Heart right ventricle (tissue), 16 donors: ENCODE measurements around the gene DLL4. TPM values are rescaled to one million over a fixed set of nuclear protein-coding genes. Genes with fewer than 3 reads are reported as not detected.

ENCODE experiments used
- ATAC-seq, 8 donors: fragments of 200-7000 bp; cut with Tn5 transposase; one replicate each; pipeline ENCODE4 v1.9.1; 2020; ENCODE audit warnings: mild to moderate bottlenecking in 8 of 8, moderate library complexity in 8 of 8, moderate number of reproducible peaks in 1 of 8
- DNase-seq, 2 donors: peaks; one replicate each; pipeline ENCODE4 v3.0.0-alpha.2; 2020
- H3K27ac ChIP-seq, 10 donors: fragments of 200-600 bp; sonication (generic) in 2 of 10; one replicate each; pipeline versions ENCODE4 v1.5.0 to v1.8.0; 2020 to 2022; ENCODE audit warnings: mild to moderate bottlenecking in 3 of 10
- H3K27me3 ChIP-seq, 7 donors: fragments of 200-600 bp; one replicate each; pipeline ENCODE4 v1.8.0; 2021 to 2022; ENCODE audit warnings: mild to moderate bottlenecking in 2 of 7
- H3K36me3 ChIP-seq, 9 donors: fragments of 200-600 bp; sonication (generic) in 1 of 9; one replicate each; pipeline versions ENCODE4 v1.5.0 to v1.8.0; 2020 to 2022; ENCODE audit warnings: mild to moderate bottlenecking in 2 of 9
- H3K4me1 ChIP-seq, 9 donors: fragments of 200-600 bp; sonication (generic) in 1 of 9; one replicate each; pipeline versions ENCODE4 v1.5.0 to v1.8.0; 2020 to 2022; ENCODE audit warnings: mild to moderate bottlenecking in 4 of 9
- H3K4me3 ChIP-seq, 10 donors: fragments of 200-600 bp; sonication (generic) in 2 of 10; one replicate each; pipeline versions ENCODE4 v1.5.0 to v1.8.0; 2020 to 2022; ENCODE audit warnings: mild to moderate bottlenecking in 7 of 10, moderate library complexity in 2 of 10
- H3K9me3 ChIP-seq, 11 donors: fragments of 200-600 bp in 10 of 11; sonication (generic) in 2 of 11; one replicate each; pipeline versions ENCODE4 v1.5.0 to v1.8.0; 2013 to 2022; ENCODE audit warnings: mild to moderate bottlenecking in 2 of 11, control low read depth in 1 of 11, moderate library complexity in 1 of 11
- CTCF ChIP-seq, 9 donors: fragments of 200-600 bp; sonication (generic) in 2 of 9; IDR thresholded peaks; one replicate each; pipeline versions ENCODE4 v1.5.0 to v1.8.0; 2021 to 2022; ENCODE audit warnings: antibody characterized with exemption in 9 of 9, mild to moderate bottlenecking in 5 of 9, moderate library complexity in 1 of 9
- WGBS, 2 donors: extraction: QIAGEN DNeasy Blood & Tissue Kit; methylation state at CpG; one replicate each; pipeline ENCODE4 v1.1.7; 2013; ENCODE audit warnings: inconsistent platforms in 1 of 2; 5-methylcytosine and 5-hydroxymethylcytosine counted together
- intact Hi-C, 10 donors: fragments of 100-400 bp; cut with DNase I; formaldehyde crosslinking; loops; one replicate each; pipeline versions ENCODE4 v1.11.1 to v1.14.2; 2022
- polyA plus RNA-seq, 2 donors: library from polyadenylated mRNA; stranded (reverse); fragments of 200-250 nt; gene quantifications; one replicate each; pipeline ENCODE4 v1.2.3, GENCODE V29; 2013
- total RNA-seq, 10 donors: library from RNA; stranded (reverse); fragmentation: NEBNext Ultra II Directional in 3 of 10; extraction: Animal tissue kit (Norgen Biotek cat#: 25700) in 3 of 10; gene quantifications; one replicate each; pipeline versions ENCODE4 v1.2.1 to v1.2.4, GENCODE V29; 2021 to 2023
- donor health status: Arrhythmogenic right ventricular cardiomyopathy.
- donor health status: ischemic (EF 13 %, LVEDD 7.1; RV severe dilation, severe dysfunction).
- donor health status: healthy with polysubstance abuse.
- donor health status: DM: no; HTN: yes; CAD: no.
- donor health status: DM: no; HTN: no; CAD: no.
- donor health status: ischemic (EF 25% LVEDD 6.9; RV normal size, moderate dysfunction).
- donor health status: ischemic (EF 25% LVEDD 5.7; RV mildly dilated, moderate dysfunction).
- donor health status: healthy.
- donor health status: DM: yes; HTN: yes; CAD: no.
- donor health status: Ischemic cardiomyopathy.
- donor health status: ischemic (EF 35%, LVEDD 5.7; RV mildly dilated, moderate dysfunction).
- donor health status: nonischemic (EF 11% LVEDD 7.7; RV severe dilation, severe dysfunction).
- donor health status: DM: yes; HTN: yes; CAD: no.
- donor health status: PGD.
- donor health status: ischemic (EF 29% LVEDD 5.4; RV normal size, mild dysfunction).
- donor health status: nonischemic (EF 23%, LVEDD 6.1; RV moderate dilation, normal function).

The DLL4 gene
- total and polyA plus RNA-seq, 12 donors = 6.5 to 24.8 (median 14.0) TPM

GRCh38 chr15:40937762-40938535 is 8.8 kb downstream of the DLL4 start:
- Histone ChIP-seq H3K36me3 (peaks cover 0 to 58% (median 14%) of the 10 kb centered on the region in 9 donors), H3K27ac (peak overlapping the region; percentile 53 to 96 (median 90)), H3K4me3 (peak overlapping the region in 7 of 10 donors; percentile 11 to 96 (median 77)), H3K4me1 (peaks cover 14 to 96% (median 72%) of the 10 kb centered on the region in 9 donors), H3K9me3 (no peaks in the 10 kb centered on the region), H3K27me3 (peaks cover 0 to 4% (median 0%) of the 10 kb centered on the region in 7 donors)
- ATAC-seq (peak in 3 of 8 donors; percentile 13 to 32 (median 15)), DNase-seq (peak in 1 of 2 donors; percentile 13)
- WGBS, 2 donors = 59% methylated on average over 19 of the region's 19 CpGs
- intact Hi-C loops = no loop called here
- TF ChIP-seq CTCF (IDR thresholded peaks at IDR 0.05) = peak in 8 of 9 donors; percentile 23 to 51 (median 35)

DNA sequence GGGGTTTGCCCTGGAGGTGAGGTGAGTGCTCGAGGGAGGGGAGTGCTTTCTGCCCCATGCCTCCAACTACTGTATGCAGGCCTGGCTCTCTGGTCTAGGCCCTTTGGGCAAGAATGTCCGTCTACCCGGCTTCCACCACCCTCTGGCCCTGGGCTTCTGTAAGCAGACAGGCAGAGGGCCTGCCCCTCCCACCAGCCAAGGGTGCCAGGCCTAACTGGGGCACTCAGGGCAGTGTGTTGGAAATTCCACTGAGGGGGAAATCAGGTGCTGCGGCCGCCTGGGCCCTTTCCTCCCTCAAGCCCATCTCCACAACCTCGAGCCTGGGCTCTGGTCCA is 9.4 kb downstream of the DLL4 start:
- intact Hi-C loops = no loop called here
- H3K4me3 ChIP-seq = peak overlapping the region in 6 of 10 donors; percentile 66 to 96 (median 82)
- peaks cover 14 to 95% (median 70%) of the 10 kb centered on the region in 9 donors for H3K4me1 ChIP-seq
- H3K36me3 ChIP-seq = peaks cover 0 to 53% (median 14%) of the 10 kb centered on the region in 9 donors
- no peak for TF ChIP-seq CTCF (IDR thresholded peaks at IDR 0.05)
- DNase-seq (peak in 1 of 2 donors; percentile 16), ATAC-seq (no peak)
- H3K27me3 ChIP-seq = no peaks in the 10 kb centered on the region
- WGBS, 2 donors = 85 to 90% methylated on average over 6 of the region's 6 CpGs
- peak overlapping the region; percentile 4 to 96 (median 90) for H3K27ac ChIP-seq
- no peaks in the 10 kb centered on the region for H3K9me3 ChIP-seq

- TF ChIP-seq CTCF (IDR thresholded peaks at IDR 0.05) = no peak
- Histone ChIP-seq H3K36me3 (peaks cover 0 to 39% (median 9%) of the 10 kb centered on the region in 9 donors), H3K4me3 (peak overlapping the region in 8 of 10 donors; percentile 46 to 96 (median 63)), H3K27ac (peak overlapping the region; percentile 86 to 96 (median 93)), H3K4me1 (peaks cover 14 to 77% (median 63%) of the 10 kb centered on the region in 9 donors), H3K27me3 (no peaks in the 10 kb centered on the region), H3K9me3 (no peaks in the 10 kb centered on the region)
- ATAC-seq (peak; percentile 4 to 73 (median 52)), DNase-seq (peak; percentile 49 to 76)
- intact Hi-C loops = loop anchor here in 8 of 10 donors (2.0 to 10.0 kb wide), 6 partner anchors 33 to 82 kb away; no protein-coding TSS in a partner anchor
- WGBS, 2 donors = 29 to 52% methylated on average over 15 of the region's 15 CpGs
These were observed 11.2 kb downstream of the DLL4 start for GRCh38 chr15:40940296-40940801.

DNA sequence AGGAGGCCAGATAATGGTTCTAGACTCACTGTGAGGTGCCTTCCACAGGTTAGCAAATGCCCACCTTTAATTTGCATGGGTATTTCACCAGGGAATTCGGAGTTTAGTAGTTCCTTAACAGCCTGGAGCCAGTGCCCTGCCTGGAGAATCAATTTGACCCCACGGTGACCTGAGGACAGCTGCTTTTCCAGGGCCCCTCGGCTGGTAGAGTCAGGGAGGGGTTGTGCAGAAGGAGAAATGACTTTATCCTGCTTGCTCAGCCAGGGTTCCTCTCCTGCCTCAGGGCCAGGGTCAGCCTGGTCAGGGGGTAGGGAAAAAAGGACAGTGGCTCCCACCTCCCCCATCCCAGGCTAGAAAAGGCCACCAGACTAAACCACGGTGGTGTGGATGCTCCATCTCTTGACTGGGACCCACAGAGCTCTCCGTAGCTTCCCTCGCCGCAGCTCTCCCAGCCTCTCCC is 12.0 kb downstream of the DLL4 start:
- 14 to 24% methylated on average over 7 of the region's 7 CpGs for WGBS, 2 donors

More for the DNA sequence above, 12.0 kb downstream of the DLL4 start:
- Histone ChIP-seq H3K36me3 (peaks cover 0 to 31% (median 5%) of the 10 kb centered on the region in 9 donors), H3K4me3 (peak overlapping the region in 9 of 10 donors; percentile 46 to 96 (median 63)), H3K4me1 (peaks cover 14 to 69% (median 61%) of the 10 kb centered on the region in 9 donors), H3K9me3 (no peaks in the 10 kb centered on the region), H3K27ac (peak overlapping the region; percentile 86 to 96 (median 93)), H3K27me3 (no peaks in the 10 kb centered on the region)
- DNase-seq (no peak), ATAC-seq (peak in 6 of 8 donors; percentile 0 to 24 (median 6))
- no peak for TF ChIP-seq CTCF (IDR thresholded peaks at IDR 0.05)
- intact Hi-C loops = loop anchor here in 8 of 10 donors (1.0 to 10.0 kb wide), 7 partner anchors 34 to 81 kb away; no protein-coding TSS in a partner anchor
